ENCODE measurements around the gene ASRGL1.

DNA sequence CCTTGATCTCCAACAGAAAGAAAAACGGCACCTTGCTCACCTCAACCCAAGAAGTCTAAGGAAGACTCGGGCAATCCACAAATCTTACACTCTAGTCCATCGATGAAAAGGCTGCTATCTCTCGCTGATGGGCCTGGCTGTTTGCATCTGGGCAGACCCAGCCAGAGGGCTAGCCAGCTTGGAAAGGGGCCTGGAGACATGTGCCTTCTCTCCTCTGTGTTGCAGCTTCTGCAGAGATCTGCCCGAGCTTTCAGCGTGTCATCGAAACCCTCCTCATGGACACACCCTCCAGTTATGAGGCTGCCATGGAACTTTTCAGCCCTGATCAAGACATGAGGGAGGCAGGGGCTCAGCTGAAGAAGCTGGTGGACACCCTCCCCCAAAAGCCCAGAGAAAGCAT is 84.7 kb downstream of the ASRGL1 start:
- TF ChIP-seq CTCF (IDR thresholded peaks at IDR 0.05) (no peak), POLR2A (IDR thresholded peaks at IDR 0.05) (no peak)

All from gastroesophageal sphincter (tissue), 3 donors.